AG04450 (cell line): ENCODE data around the gene TFB2M. TPM values are rescaled to one million over a fixed set of nuclear protein-coding genes. Genes with fewer than 3 reads are reported as not detected.

ENCODE experiments used
- CTCF ChIA-PET: fragments of 300-600, 350-600 bp; formaldehyde crosslinking; extraction: SDS; loops from one replicate; lab custom pipeline; 2022; ENCODE audit warnings: antibody characterized with exemption, inconsistent platforms; lab: Charles Lee
- POLR2A ChIA-PET: fragments of 350-600 bp; formaldehyde crosslinking; extraction: SDS; loops from one replicate; lab custom pipeline; 2021; ENCODE audit warnings: antibody characterized with exemption, inconsistent platforms; lab: Yijun Ruan, JAX
- DNase-seq: peaks from one replicate; pipeline ENCODE4 v3.0.0-alpha.2; 2011; ENCODE audit warnings: low read depth, low spot score
- H3K27ac ChIP-seq: one replicate; pipeline ENCODE4 v1.5.1; 2012; ENCODE audit warnings: low read depth, low read length, control low read depth
- H3K27me3 ChIP-seq: one replicate; pipeline ENCODE4 v1.6.0; 2012; ENCODE audit warnings: low read length; ENCODE audit not compliant: control insufficient read depth, insufficient read depth
- H3K4me3 ChIP-seq: 2 replicates; pipeline ENCODE4 v1.5.1; 2011; ENCODE audit warnings: mild to moderate bottlenecking, low read depth, low read length, control low read depth
- H3K9me3 ChIP-seq: 2 replicates; pipeline ENCODE4 v1.5.1; 2012; ENCODE audit warnings: low read length; ENCODE audit not compliant: control insufficient read depth, insufficient read depth
- CTCF ChIP-seq: IDR thresholded peaks from 2 replicates; pipeline ENCODE4 v1.5.1; 2011; ENCODE audit warnings: low read depth, low read length, control low read depth, inconsistent platforms
- polyA plus RNA-seq: library from polyadenylated mRNA; depleted of rRNA; stranded (reverse); fragments of >200 nt; gene quantifications from 2 replicates; pipeline ENCODE4 v1.2.3, GENCODE V29; 2011

TFB2M gene
- polyA plus RNA-seq, 1 experiment: 23.2 TPM

GRCh38 chr1:246526915-246527314 is 39.1 kb downstream of the TFB2M start:
- TF ChIP-seq CTCF: no peak
- no peak for DNase-seq
- ChIA-PET POLR2A (no interaction called here), CTCF (no interaction called here)
- H3K4me3 ChIP-seq: no peak overlapping the region
- peaks cover 19% of the 10 kb centered on the region for H3K9me3 ChIP-seq
- H3K27me3 ChIP-seq: peaks cover 7% of the 10 kb centered on the region
- no peak overlapping the region for H3K27ac ChIP-seq

- peaks cover 19% of the 10 kb centered on the region for H3K9me3 ChIP-seq
- H3K27ac ChIP-seq: no peak overlapping the region
- peaks cover 6% of the 10 kb centered on the region for H3K27me3 ChIP-seq
- H3K4me3 ChIP-seq: no peak overlapping the region
- no peak for TF ChIP-seq CTCF
- DNase-seq: no peak
- CTCF ChIA-PET: no interaction called here
- POLR2A ChIA-PET: no interaction called here
Measured at GRCh38 chr1:246526380-246526779, 39.7 kb downstream of the TFB2M start.

- no peak for TF ChIP-seq CTCF
Measured at GRCh38 chr1:246519514-246519913, 46.5 kb downstream of the TFB2M start.

GRCh38 chr1:246518456-246519205 is 47.4 kb downstream of the TFB2M start:
- H3K27me3 ChIP-seq: no peaks in the 10 kb centered on the region
- peaks cover 65% of the 10 kb centered on the region for H3K9me3 ChIP-seq
- H3K27ac ChIP-seq: no peak overlapping the region
- no peak overlapping the region for H3K4me3 ChIP-seq
- no peak for TF ChIP-seq CTCF
- DNase-seq: no peak
- ChIA-PET POLR2A (no interaction called here), CTCF (no interaction called here)

More at GRCh38 chr1:246519514-246519913, 46.5 kb downstream of the TFB2M start:
- H3K9me3 ChIP-seq: peaks cover 59% of the 10 kb centered on the region
- ChIA-PET POLR2A (no interaction called here), CTCF (no interaction called here)
- DNase-seq: no peak
- peaks cover under 1% of the 10 kb centered on the region for H3K27me3 ChIP-seq
- H3K27ac ChIP-seq: no peak overlapping the region
- no peak overlapping the region for H3K4me3 ChIP-seq

GRCh38 chr1:246517391-246517790 is 48.7 kb downstream of the TFB2M start:
- H3K4me3 ChIP-seq: no peak overlapping the region
- ChIA-PET POLR2A (no interaction called here), CTCF (no interaction called here)
- H3K27ac ChIP-seq: no peak overlapping the region
- H3K27me3 ChIP-seq: no peaks in the 10 kb centered on the region
- no peak for TF ChIP-seq CTCF
- peaks cover 75% of the 10 kb centered on the region for H3K9me3 ChIP-seq
- no peak for DNase-seq
